ENCODE results near the gene TPX2. TPM values are rescaled to one million over a fixed set of nuclear protein-coding genes. Genes with fewer than 3 reads are reported as not detected.

Gene TPX2
- total RNA-seq, 1 donor from 2014 or later = 1.2 TPM

GRCh38 chr20:31749223-31749622, 10.1 kb downstream of the TPX2 start:
- intact Hi-C loops (cut with DNase I) = no loop called here
- no peak for DNase-seq (ENCODE audit: missing footprints)
- ATAC-seq = no peak

GRCh38 chr20:31751126-31751525, 12.0 kb downstream of the TPX2 start:
- DNase-seq (ENCODE audit: missing footprints) (no peak), ATAC-seq (no peak)
- intact Hi-C loops (cut with DNase I) = no loop called here

GRCh38 chr20:31757254-31757653, 18.2 kb downstream of the TPX2 start:
- DNase-seq (ENCODE audit: missing footprints) (no peak), ATAC-seq (no peak)
- intact Hi-C loops (cut with DNase I) = no loop called here

GRCh38 chr20:31758521-31758920, 19.4 kb downstream of the TPX2 start:
- DNase-seq (ENCODE audit: missing footprints) = no peak
- intact Hi-C loops (cut with DNase I) = no loop called here
- no peak for ATAC-seq

GRCh38 chr20:31758991-31759390, 19.9 kb downstream of the TPX2 start:
- intact Hi-C loops (cut with DNase I) = no loop called here
- no peak for DNase-seq (ENCODE audit: missing footprints)
- ATAC-seq = no peak

- ATAC-seq = no peak
- DNase-seq (ENCODE audit: missing footprints) = no peak
- intact Hi-C loops (cut with DNase I) = no loop called here
These were observed 20.9 kb downstream of the TPX2 start for GRCh38 chr20:31759836-31760518.

- intact Hi-C loops (cut with DNase I) = no loop called here
- no peak for ATAC-seq
- no peak for DNase-seq (ENCODE audit: missing footprints)
These were observed 21.6 kb downstream of the TPX2 start for GRCh38 chr20:31760519-31761240.

GRCh38 chr20:31764641-31765305, 25.7 kb downstream of the TPX2 start:
- intact Hi-C loops (cut with DNase I) = no loop called here
- ATAC-seq (no peak), DNase-seq (ENCODE audit: missing footprints) (no peak)

GRCh38 chr20:31767805-31768204, 28.7 kb downstream of the TPX2 start:
- ATAC-seq (no peak), DNase-seq (ENCODE audit: missing footprints) (no peak)
- intact Hi-C loops (cut with DNase I) = no loop called here

GRCh38 chr20:31769681-31770080, 30.6 kb downstream of the TPX2 start:
- intact Hi-C loops (cut with DNase I) = no loop called here
- DNase-seq (ENCODE audit: missing footprints) (no peak), ATAC-seq (no peak)

- intact Hi-C loops (cut with DNase I) = no loop called here
- DNase-seq (ENCODE audit: missing footprints) (no peak), ATAC-seq (no peak)
These were observed 31.2 kb downstream of the TPX2 start for GRCh38 chr20:31770243-31770642.

- no peak for ATAC-seq
- intact Hi-C loops (cut with DNase I) = no loop called here
- no peak for DNase-seq (ENCODE audit: missing footprints)
These were observed 35.3 kb downstream of the TPX2 start for GRCh38 chr20:31774408-31774807.

GRCh38 chr20:31780839-31781238, 41.7 kb downstream of the TPX2 start:
- DNase-seq (ENCODE audit: missing footprints) (no peak), ATAC-seq (no peak)
- intact Hi-C loops (cut with DNase I) = no loop called here

GRCh38 chr20:31781945-31782344, 42.9 kb downstream of the TPX2 start:
- no peak for ATAC-seq
- DNase-seq (ENCODE audit: missing footprints) = no peak
- intact Hi-C loops (cut with DNase I) = no loop called here

- DNase-seq (ENCODE audit: missing footprints) (no peak), ATAC-seq (no peak)
- intact Hi-C loops (cut with DNase I) = no loop called here
These were observed 45.4 kb downstream of the TPX2 start for GRCh38 chr20:31784354-31785044.

GRCh38 chr20:31785089-31785488, 46.0 kb downstream of the TPX2 start:
- no peak for DNase-seq (ENCODE audit: missing footprints)
- intact Hi-C loops (cut with DNase I) = no loop called here
- no peak for ATAC-seq

- intact Hi-C loops (cut with DNase I) = no loop called here
- ATAC-seq = peak; percentile 44
- no peak for DNase-seq (ENCODE audit: missing footprints)
These were observed 49.5 kb downstream of the TPX2 start for GRCh38 chr20:31788578-31788977.

GRCh38 chr20:31790401-31790800, 51.3 kb downstream of the TPX2 start:
- DNase-seq (ENCODE audit: missing footprints) (no peak), ATAC-seq (no peak)
- intact Hi-C loops (cut with DNase I) = no loop called here

- intact Hi-C loops (cut with DNase I) = no loop called here
- no peak for DNase-seq (ENCODE audit: missing footprints)
- ATAC-seq = no peak
These were observed 58.3 kb downstream of the TPX2 start for GRCh38 chr20:31797364-31797763.

GRCh38 chr20:31801508-31801907, 62.4 kb downstream of the TPX2 start:
- intact Hi-C loops (cut with DNase I) = no loop called here
- no peak for ATAC-seq
- no peak for DNase-seq (ENCODE audit: missing footprints)
